ENCODE data around the gene EPS8.
"Not testable (repeated sequence)": the region's sequence is repeated elsewhere in the genome, so short reads cannot be mapped to it uniquely, and the experiment has no call there.

The EPS8 gene

DNA sequence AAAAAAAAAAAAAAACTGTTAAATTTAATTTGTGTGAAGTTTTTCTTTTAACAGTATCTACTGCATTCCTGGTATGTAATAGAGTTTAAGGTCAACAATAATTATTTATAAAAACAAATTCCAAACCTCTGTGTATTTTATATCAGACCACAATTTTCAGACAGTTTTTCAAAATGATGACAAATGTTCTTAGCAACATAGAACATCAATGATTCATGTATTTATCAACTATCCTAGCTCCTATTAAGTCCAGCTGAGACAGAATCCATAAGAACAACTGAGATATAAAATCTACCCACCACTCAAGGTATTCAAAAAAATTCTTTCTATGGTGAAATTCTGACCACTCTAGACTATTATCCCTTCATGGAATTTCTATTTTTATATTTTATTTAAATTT lies 144.5 kb downstream of the EPS8 start:
- DNase-seq (ENCODE audit: low spot score): no peak

DNA sequence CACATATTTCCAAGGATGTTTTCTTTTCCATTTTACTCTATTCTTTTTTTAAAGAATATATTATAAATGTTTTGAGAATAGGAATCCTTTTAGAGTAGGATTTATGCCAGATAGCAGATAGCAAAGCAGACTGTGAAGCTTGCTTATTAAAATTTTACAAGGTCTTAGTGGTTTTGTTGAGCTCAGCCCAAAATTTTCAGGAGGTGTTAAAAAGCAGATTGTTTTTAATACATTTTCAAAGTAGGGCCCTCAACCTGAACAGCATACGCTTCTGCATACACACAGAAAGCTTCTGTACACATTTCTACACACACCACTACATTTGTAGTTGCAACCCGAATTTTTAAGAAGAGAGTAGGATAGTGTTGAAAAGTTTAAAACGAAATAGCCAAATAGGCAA lies 151.0 kb downstream of the EPS8 start:
- no peak for DNase-seq (ENCODE audit: low spot score)

DNA sequence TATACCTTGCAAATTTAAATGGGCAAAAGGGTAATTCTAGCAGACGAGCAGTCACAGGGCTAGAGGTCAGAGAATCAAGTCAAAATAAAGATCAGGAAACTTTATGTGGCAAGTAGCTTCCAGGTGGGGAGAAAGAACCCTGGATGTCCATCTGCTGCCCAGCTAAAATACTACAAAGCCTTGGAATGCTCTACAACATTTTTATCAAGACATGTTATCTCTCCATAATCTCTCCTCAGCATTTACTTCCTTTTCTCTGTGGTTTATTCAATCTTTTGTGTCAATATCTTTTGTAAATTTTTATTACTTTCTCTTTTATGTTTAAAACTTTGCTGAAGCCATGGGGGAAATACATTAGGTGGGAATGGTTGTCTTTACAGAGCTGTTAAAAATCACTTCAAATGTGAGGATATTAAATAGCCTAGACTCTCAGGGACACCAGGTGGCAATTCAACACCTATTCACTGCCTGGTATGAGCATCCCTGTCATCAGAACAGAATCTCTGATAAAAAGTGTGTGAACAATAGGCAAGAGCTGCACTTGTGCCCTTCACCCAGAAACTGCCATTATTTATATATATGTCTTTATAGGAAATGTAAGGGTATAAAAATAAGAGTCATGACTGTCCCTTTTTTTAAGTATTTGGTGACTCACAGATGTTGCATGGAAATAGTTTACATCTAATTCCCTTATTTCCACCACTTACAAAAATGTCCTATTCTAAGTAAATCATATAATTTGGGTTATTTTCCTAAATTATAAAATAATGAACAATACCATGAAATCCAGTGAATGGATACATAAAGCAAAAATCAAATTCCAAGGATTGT lies 152.9 kb downstream of the EPS8 start:
- DNase-seq (ENCODE audit: low spot score): no peak

DNA sequence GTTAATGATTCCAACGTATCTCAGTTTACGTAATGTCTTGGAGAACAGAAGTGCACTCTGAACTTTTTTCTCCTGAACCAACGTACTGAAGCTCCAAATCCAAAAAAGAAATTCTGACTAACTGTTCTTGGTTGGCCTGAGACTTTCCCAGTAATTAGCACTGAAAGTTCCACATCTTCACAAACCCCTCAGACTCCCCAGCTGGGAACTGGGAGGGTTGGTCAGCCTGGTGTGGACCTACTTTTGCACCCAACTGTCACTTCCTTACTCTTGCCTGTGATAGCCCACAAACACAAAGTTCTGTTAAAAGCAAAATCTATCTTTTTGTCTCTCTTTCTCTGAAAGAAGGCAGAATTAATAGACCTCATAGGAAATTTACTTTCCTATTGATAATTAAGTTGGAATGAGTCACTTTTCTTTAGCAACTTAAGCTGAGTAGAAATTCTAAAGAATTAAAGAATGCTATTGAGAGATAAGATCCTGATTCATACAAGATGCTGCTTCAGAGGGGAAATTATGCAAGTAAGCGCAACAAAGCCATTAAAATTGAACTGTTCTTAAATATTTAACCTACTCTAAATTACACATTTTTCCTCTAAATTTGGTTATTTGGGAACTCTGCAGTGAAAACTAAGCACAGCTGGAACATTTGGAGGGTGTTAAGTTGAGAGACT lies 155.0 kb downstream of the EPS8 start:
- DNase-seq (ENCODE audit: low spot score): no peak

DNA sequence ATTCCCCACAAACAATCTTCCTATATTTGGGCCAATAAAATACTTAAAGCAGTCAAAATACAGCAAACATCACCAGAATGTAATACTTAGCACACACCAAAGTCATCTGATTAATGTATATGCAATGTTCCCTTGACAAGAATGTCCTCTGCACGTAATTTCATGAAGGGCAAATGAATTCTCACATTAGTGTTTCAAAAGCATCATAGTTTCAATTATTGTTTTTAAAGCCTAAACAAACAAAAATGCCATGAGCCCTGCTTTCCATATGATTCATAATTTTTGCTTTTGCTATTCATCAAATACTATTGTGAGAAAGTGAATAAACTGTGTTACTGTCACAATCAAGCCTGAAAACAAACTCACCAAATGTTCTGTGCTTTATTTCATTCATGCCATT lies 156.0 kb downstream of the EPS8 start:
- DNase-seq (ENCODE audit: low spot score): no peak

DNA sequence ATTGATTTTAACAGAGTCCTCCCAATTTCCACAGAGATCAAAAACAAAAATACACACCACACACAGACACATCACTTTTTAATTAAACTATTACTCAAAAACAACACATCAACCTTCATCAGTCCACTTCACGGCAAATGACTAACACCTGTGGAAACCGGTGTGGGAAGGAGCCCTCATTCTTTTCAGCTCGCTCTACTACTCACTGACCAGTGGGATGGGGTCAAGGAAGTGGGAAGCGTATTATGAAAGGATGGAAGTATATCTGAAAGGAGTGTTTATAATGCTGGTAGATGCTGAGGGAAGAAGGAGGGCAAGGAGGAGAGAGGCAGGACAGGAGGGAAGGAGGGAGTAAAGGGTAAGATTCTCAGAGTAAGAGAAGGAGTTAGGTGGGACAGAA lies 156.5 kb downstream of the EPS8 start:
- no peak for DNase-seq (ENCODE audit: low spot score)

DNA sequence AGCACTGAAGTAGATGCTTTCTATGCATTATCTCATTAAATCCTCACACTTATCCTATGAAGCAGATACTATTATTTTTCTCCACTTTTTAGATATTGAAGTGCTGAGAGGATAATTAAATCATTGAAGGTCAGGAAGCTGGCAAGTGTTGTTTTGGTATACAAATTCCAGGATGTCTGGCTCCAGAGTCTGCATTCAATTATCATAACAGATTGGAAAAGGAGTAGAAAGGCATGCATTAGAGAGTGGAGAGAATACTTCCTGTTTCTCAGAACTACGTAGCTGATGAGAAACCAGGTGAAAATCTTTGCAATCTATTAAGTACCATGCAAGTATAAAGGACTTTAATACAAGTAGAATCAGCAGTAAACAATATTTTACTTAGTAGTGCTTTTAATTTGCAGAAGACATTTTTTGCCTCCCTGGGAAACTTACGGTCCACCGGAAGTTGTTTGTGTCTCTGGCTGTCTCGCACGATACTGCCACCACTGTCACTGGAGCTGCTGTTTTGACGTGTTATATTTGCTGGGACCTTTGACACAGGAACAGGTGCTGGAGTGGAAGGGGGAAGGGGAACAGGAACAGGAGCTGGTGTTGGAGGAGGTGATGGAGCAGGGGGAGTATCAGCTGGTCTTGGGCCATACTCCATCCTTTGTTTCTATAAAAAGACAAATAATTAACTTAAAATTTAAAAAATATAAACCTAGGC lies 158.0 kb downstream of the EPS8 start:
- DNase-seq (ENCODE audit: low spot score): no peak

DNA sequence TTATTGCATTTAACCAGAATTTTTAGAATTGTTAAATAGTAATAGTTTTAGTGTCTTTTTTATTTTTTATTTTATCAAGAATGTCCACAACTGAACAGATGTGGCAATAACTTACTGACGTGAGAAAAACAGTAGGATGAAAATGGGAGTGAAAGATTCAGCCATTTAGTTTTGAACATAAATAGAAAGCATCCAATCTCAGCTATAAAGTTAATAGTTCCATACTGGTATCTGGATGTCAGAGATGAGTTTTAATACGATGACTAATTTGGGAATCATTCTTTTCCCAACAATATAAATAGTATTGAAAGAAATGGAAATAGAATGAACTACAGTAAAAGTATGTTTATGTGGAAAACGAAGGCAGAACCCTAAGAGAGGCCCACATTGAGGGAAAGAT lies 159.4 kb downstream of the EPS8 start:
- no peak for DNase-seq (ENCODE audit: low spot score)

DNA sequence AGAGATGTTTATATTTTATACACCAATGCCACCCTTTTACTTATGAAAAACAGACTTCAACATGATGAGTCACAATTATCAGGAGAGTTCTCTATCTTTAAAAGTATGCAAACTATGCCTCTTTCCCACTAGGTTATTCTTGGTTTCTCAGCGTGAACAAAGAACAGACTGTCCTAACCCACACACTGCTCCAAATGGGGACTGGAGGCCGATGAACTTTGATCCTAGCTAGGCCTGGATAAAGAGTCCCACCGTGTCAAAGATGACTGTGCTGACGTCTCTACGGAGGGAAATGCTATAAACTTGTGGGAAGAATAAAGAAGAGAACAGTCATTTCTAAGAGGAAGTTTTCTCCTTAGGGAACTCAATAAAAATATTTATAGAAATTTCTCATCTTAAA lies 160.1 kb downstream of the EPS8 start:
- DNase-seq (ENCODE audit: low spot score): peak; percentile 25

DNA sequence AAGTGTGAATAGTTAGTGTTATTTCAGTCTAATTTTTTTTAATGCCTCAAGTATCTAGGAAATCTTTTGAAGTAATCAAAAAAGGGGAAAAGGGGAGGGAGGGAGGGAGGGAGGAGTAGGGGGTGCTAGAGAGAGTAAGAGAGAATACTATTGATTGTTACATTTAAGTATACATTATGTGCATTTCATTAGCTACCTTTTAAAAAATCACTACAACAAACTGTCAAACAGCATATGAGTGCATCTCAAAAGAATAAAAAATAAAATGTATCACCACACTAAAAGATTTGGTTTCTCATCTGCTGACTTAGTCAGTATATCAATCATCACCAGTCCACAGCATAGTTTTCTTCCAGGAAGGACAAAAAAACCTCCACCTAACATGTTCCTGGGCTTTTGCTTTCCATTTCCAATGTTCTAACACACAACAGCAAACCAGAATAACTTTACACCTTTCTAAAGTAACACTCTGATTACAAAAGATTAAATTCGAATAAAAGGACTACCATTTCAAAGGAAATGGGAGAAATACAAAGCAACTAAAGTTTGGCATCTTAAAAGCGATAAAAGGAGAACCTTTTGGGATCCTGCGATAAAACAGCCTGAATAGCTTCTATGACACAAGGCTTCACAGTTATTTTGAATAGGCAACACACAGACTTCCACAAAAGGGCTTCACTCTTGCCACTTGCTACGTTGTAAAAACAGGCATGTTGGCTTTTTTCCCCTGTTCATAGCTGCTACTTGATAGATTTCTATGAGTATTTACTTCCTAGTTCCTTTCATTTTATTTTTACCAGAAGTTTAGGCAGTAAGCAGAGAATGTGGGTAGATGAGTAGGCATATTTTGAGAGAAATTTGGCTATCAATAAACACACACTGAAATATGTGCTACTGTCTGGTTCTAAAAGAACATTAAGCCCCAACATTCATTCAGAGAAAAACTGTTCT lies 160.9 kb downstream of the EPS8 start:
- DNase-seq (ENCODE audit: low spot score): peak; percentile 11

DNA sequence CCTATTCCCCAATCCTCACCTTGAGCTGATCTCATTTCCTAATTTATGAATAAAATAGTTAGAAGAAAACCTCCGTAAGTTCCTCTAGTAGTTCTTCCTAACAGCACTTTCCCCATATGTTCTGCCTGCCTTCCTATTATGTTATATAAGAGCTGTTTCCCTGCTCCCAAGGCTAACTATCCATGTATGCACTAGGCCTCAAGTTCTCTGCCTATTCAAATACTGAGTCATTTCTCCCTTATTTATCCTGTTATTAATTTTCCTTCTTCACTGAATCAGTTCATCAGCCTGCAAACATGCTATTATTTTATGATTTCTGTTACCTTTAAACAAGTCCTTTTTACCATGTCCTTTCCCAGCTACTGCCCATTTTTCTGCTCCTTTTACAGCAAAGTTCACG lies 164.1 kb downstream of the EPS8 start:
- DNase-seq (ENCODE audit: low spot score): no peak

DNA sequence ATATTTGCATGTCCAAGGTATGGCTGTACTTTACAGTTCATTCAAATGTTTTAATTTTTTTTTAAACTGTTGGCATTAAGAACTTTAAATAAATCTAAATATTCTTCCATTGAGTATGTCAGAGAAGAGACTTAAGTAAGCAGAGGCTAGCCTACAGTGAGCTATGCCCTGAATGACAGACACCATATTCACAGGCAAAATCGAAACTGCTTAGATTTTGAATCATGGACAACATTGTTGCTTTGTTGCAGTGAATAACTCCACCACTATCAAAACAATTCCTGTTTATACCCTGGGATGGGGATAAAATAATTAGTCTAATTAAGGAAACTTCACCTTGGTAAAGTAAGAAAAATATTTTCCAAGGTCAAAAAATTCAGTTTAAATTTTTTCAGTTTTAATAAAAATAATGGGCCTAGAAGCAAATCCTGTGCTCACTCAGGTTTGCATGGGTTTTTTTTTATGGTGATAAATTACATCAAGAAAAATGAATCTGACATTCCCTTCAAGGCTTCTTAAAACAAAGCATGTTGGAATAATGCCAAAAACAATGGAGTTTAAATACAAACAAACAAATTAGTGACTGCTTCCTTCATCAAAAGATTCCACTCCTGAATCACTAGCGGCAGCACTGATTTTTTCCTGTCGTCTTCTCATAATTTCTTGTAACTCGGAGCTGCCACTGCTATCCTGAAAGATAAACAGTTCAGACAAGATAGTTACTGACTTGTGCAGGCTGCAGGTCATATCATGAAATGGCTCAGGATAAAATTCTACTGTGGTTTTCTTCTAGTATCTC lies 168.2 kb downstream of the EPS8 start:
- no peak for DNase-seq (ENCODE audit: low spot score)

DNA sequence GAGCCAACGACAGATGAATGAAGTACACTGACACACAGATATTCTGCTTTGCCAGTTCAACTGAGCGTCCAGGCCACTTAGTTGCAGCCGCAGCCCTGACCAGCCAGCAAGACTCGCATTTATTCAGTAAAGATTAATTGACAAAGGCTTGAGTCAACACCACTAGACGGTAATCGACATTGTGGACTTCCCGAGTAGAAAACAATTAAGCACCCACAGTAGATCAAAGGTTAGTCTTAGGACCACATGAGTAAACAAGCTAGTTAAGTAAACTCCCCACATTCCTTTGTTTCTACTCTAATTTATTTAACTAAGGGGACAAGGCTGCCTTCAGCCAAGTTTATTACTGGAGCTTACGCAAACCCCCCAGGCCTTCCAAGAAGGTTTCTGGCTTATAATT lies 172.7 kb downstream of the EPS8 start:
- not testable (repeated sequence) for DNase-seq (ENCODE audit: low spot score)

DNA sequence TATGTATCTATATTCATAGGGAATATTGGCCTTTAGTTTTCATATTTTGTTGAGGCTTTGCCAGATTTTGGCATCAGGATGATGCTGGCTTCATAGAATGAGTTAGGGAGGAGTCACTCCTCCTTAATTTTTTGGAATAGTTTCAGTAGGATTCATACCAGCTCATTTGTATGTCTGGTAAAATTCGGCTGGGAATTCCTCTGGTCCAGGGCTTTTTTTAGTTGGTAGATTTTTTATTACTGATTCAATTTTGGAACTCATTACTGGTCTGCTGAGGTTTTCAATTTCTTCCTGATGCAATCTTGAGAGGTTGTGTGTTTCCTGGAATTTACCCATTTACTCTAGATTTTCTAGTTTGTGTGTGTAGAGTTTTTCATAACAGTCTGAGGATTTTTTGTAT lies 175.2 kb downstream of the EPS8 start:
- DNase-seq (ENCODE audit: low spot score): no peak

DNA sequence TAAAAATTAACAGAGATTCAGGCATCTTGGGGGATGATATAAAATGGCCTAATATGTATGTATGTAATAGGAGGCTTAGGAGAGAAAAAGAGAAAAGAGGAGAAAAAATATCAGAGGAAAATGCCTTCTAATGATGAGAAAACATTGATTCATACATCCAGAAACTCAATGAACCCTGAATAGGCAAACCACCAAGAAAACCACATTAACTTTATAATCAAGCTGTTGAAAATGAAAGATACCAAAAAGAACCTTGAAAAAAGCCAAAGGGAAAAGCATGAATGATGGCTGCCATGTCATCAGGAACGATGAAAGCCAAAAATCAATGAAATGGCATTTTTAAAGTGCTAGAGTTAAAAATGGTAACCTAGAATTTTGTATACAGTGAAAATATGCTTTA lies 180.2 kb downstream of the EPS8 start:
- DNase-seq (ENCODE audit: low spot score): no peak

DNA sequence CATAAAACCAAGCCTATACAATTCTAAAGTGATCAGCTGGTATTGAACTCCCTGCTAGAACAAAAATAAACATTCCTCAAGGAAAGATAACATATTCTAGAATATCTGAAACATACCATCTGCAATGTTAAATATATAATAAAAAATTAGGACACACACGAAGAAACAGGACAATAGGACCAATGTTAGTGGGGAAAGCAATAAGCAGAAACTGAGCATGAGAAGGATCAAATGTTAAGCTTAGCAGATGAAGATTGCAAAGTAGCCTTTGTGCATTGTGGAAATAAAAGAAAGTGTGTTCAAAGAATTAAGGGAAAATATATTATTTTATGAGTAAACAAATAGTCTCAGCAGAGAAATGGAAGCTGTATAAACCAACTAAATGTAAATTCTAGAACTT lies 180.8 kb downstream of the EPS8 start:
- DNase-seq (ENCODE audit: low spot score): no peak

DNA sequence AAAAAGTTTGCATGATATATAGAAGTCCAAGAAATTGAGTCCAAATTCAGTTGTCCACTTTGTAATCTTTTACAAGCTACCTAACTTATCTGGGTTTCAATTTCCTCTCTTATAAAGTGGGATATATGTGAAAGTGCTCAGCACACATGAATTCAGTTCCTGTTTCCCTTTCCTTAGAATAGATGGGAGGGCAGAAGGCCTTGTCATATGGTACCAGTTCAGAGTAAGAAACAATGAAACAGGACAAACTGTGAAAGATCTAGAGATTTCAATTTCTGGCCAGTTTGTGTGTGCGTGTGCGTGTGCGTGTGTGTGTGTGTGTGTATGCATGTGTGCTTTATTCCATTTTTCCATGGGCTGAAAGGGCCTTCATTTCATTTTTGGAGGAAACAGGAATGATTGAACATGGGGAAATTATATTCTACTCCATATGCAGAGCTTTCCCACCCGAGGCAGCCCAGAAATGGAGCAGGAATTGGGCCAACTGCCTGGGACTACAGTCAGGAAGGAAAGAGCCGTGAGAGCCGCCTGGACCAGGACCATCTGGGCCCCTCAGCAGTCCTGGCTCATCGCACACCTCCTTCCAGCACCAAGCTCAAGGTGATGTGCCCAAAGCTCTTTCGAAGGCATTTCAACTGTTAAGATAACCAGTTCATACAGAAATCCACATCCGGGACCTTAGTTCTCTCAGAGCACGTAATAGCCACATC lies 183.2 kb downstream of the EPS8 start:
- no peak for DNase-seq (ENCODE audit: low spot score)

DNA sequence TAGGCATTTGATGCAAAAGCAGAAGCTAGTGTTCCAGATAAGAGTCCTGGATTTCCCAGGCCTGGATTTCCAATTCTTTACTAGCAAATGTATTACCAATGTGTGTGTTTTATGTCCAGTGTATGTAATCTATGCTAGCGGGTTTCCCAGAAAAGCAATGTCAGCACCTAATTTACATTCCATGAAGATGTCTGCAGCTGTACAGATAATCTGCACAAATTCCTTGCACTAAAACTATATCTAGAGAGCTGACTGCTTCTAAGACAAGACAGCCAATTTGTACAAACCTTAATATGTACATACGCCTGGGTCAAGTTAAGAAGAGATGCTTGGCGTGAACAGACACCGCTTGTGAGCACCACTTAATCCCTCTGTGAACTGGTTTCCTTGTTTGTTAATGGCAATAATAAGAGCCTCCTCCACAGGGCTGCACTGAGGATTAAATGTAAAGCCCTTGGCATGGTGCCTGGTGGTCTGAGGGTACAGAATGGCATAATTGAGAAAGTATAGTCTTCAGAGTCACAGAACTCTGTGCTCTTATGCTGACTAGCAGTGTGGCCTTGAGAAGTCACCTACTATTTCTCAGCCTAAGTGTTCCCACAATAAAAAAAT lies 185.6 kb downstream of the EPS8 start:
- DNase-seq (ENCODE audit: low spot score): no peak

DNA sequence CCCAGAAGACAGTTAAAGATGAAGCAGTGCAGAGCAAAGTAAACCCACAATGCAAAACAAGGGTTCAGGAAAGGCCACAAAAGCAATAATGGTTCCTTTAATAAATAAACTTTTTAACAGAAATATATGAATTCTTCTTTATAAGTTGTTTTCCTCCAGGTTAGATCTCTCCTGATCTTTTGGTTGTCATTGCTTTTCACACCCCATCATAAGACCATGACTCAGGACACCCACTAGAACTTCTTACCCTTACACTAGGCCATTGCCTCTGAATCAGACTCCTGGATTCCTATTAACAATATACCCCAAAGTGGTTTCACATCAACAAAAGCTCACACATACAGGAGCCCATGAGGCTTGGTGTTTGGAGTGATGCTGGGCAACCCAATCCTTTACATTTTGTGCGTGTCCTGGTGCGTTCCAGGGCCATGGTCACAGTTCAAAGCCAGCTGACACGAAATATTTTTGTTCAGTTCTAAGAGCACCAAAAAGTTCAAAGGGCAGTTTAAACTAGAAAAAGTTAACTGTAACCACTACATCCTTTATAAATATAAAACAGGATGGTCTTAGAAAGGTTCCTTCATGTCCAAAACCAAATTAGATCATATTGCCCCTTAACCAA lies 187.0 kb downstream of the EPS8 start:
- no peak for DNase-seq (ENCODE audit: low spot score)
